ENCODE results near the gene IL1RAPL1. TPM values are rescaled to one million over a fixed set of nuclear protein-coding genes. Genes with fewer than 3 reads are reported as not detected.

Gene IL1RAPL1
- total RNA-seq, 2 experiments from 2014 or later: not detected

DNA sequence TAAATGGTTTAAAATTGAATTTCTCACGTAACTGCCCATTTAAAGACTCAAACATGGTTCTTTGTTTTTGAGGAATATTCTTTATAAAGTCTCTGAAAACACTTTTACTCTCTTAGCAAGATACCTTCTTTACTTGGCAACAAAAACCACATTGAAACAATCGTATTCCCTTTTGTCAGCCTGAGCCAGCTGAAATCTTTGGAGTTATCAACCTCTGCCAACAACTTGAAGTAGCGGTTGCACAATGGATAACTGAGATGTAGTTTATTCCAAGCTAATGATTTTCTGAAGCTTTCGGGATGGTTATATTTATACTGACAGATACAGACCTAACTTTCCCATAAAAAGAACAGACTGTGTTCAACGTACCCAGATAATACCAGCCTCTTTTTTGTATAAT lies 561.3 kb downstream of the IL1RAPL1 start:
- DNase-seq: no peak
- ChIA-PET POLR2A (no interaction called here), CTCF (no interaction called here)
- no peaks in the 10 kb centered on the region for H3K4me1 Mint-ChIP-seq (ENCODE audit: low read depth)
- ATAC-seq: no peak
- intact Hi-C loops (cut with micrococcal nuclease): no loop called here
- TF ChIP-seq, protein P1, sequence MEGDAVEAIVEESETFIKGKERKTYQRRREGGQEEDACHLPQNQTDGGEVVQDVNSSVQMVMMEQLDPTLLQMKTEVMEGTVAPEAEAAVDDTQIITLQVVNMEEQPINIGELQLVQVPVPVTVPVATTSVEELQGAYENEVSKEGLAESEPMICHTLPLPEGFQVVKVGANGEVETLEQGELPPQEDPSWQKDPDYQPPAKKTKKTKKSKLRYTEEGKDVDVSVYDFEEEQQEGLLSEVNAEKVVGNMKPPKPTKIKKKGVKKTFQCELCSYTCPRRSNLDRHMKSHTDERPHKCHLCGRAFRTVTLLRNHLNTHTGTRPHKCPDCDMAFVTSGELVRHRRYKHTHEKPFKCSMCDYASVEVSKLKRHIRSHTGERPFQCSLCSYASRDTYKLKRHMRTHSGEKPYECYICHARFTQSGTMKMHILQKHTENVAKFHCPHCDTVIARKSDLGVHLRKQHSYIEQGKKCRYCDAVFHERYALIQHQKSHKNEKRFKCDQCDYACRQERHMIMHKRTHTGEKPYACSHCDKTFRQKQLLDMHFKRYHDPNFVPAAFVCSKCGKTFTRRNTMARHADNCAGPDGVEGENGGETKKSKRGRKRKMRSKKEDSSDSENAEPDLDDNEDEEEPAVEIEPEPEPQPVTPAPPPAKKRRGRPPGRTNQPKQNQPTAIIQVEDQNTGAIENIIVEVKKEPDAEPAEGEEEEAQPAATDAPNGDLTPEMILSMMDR (IDR thresholded peaks at IDR 0.05): no peak
- no peak overlapping the region for H3K27ac Mint-ChIP-seq
- H3K9me3 Mint-ChIP-seq: peaks cover 3% of the 10 kb centered on the region
- no peaks in the 10 kb centered on the region for H3K27me3 Mint-ChIP-seq
- no peaks in the 10 kb centered on the region for H3K36me3 Mint-ChIP-seq (ENCODE audit: low read depth)
- H3K4me3 Mint-ChIP-seq: no peak overlapping the region

DNA sequence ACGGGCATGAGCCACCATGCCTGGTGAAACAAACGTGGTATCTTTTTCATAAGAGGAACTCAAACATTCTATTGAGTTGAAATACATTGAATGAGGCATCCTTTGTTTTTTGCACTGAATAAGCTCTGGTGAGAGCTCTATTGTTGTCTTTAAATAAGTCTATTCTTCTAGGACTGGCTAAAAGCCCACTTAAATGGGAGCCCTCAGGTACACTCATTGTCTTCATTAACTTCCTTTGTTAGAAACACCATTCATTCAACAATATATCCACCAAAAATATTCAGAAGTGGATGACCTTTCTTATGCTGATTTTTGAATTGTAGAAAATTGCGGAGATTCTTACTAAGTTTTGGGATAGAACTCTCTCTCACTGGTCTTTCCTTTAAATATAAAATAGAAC lies 568.0 kb downstream of the IL1RAPL1 start:
- intact Hi-C loops (cut with micrococcal nuclease): no loop called here
- Mint-ChIP-seq H3K27me3 (no peaks in the 10 kb centered on the region), H3K27ac (no peak overlapping the region), H3K4me1 (ENCODE audit: low read depth) (no peaks in the 10 kb centered on the region), H3K4me3 (no peak overlapping the region), H3K36me3 (ENCODE audit: low read depth) (no peaks in the 10 kb centered on the region), H3K9me3 (no peaks in the 10 kb centered on the region)
- DNase-seq: no peak
- CTCF ChIA-PET: no interaction called here
- POLR2A ChIA-PET: no interaction called here
- TF ChIP-seq, protein P1 (IDR thresholded peaks at IDR 0.05): no peak
- ATAC-seq: no peak

DNA sequence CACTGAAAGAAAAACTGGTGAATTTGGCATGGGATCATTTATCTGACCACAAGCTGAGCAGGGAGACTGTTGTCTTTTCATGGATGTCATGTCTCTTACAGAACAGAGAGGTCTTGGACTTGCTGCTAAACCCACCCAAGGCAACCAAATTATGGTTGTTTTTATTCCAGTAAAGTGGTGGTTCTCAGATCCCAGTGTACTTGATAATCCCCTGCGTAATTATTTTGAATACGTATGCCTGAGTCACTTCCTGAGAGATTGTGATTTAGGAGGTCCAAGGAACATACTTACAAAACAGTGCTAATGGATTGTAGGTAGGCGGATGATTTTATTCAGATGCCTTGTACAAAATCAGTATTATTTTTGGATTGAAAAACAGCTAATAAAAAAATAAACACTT lies 585.6 kb downstream of the IL1RAPL1 start:
- CTCF ChIA-PET: no interaction called here
- ATAC-seq: no peak

DNA sequence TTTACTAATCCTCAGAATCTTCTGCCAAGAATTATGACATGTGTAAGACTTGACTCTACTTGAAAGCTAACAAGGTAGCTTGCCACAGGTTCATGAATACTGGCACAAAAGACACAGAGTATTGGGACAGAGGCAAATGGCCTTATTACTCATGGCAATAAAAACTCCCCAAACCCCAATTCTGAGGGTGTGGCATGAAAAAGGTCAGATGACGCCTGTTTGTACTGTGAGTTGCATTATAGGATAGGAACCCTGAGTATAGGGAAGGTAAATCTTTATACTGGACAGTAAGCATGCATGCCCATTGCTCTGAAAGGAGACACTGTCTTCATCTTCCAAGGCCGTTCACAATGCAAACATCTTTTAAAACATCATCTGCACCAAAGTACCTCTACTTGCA lies 600.0 kb downstream of the IL1RAPL1 start:
- H3K27me3 Mint-ChIP-seq: no peaks in the 10 kb centered on the region
- H3K4me1 Mint-ChIP-seq (ENCODE audit: low read depth): no peaks in the 10 kb centered on the region
- ATAC-seq (no peak), DNase-seq (no peak)
- TF ChIP-seq, protein P1 (IDR thresholded peaks at IDR 0.05): no peak
- H3K36me3 Mint-ChIP-seq (ENCODE audit: low read depth): no peaks in the 10 kb centered on the region
- POLR2A ChIA-PET: no interaction called here
- H3K4me3 Mint-ChIP-seq: no peak overlapping the region
- H3K27ac Mint-ChIP-seq: no peak overlapping the region
- CTCF ChIA-PET: no interaction called here
- no peaks in the 10 kb centered on the region for H3K9me3 Mint-ChIP-seq
- intact Hi-C loops (cut with micrococcal nuclease): no loop called here

More for the DNA sequence above, 585.6 kb downstream of the IL1RAPL1 start:
- Mint-ChIP-seq H3K4me3 (no peak overlapping the region), H3K9me3 (peaks cover 2% of the 10 kb centered on the region), H3K4me1 (ENCODE audit: low read depth) (no peaks in the 10 kb centered on the region), H3K27ac (no peak overlapping the region), H3K27me3 (no peaks in the 10 kb centered on the region), H3K36me3 (ENCODE audit: low read depth) (no peaks in the 10 kb centered on the region)
- no peak for DNase-seq
- TF ChIP-seq, protein P1 (IDR thresholded peaks at IDR 0.05): no peak
- POLR2A ChIA-PET: no interaction called here
- intact Hi-C loops (cut with micrococcal nuclease): no loop called here

DNA sequence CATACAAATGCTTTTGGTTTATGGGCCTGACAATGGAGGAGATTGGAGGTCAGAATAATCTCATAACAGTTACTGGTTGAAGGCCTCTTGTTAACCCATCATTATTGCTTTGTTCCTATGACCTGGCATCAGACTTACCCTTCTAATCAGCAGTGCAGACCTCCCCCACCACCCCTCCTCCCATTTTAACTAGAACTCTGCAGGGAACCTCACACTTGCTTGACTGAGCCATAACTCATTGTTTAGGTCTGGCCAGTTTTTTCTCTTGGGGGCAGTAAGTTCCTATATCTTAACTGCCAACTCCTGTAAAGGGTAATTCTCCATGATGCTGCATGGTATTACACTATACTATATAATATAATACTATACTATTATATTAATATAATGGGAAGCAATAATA lies 609.3 kb downstream of the IL1RAPL1 start:
- DNase-seq: no peak
- Mint-ChIP-seq H3K27ac (no peak overlapping the region), H3K9me3 (peaks cover 1% of the 10 kb centered on the region), H3K4me3 (no peak overlapping the region), H3K36me3 (ENCODE audit: low read depth) (no peaks in the 10 kb centered on the region), H3K27me3 (no peaks in the 10 kb centered on the region), H3K4me1 (ENCODE audit: low read depth) (no peaks in the 10 kb centered on the region)
- intact Hi-C loops (cut with micrococcal nuclease): no loop called here
- TF ChIP-seq, protein P1 (IDR thresholded peaks at IDR 0.05): no peak
- ChIA-PET CTCF (no interaction called here), POLR2A (no interaction called here)
- no peak for ATAC-seq

All from activated CD8-positive, alpha-beta T cell treated with anti-CD3 and anti-CD28 coated beads for 36 hours (primary cell).